Breast epithelium (tissue), 4 donors: ENCODE data around the gene ELP5. TPM values are rescaled to one million over a fixed set of nuclear protein-coding genes. Genes with fewer than 3 reads are reported as not detected.
A peak's percentile ranks its signal among the peaks of the same experiment; 100 is the strongest.

Experiments
- DNase-seq, 2 donors: peaks; one replicate each; pipeline ENCODE4 v3.0.0-alpha.2; 2019; ENCODE audit warnings: low spot score in 2 of 2
- H3K27ac ChIP-seq, 2 donors: fragments of 200-600 bp; sonication (generic) in 1 of 2; one replicate each; pipeline ENCODE4 v1.5.1; 2016 to 2019; ENCODE audit warnings: mild to moderate bottlenecking in 1 of 2
- H3K27me3 ChIP-seq, 2 donors: fragments of 200-600 bp; sonication (generic) in 1 of 2; one replicate each; pipeline versions ENCODE4 v1.5.1 to v1.6.0; 2017 to 2019; ENCODE audit warnings: control low read depth in 1 of 2, mild to moderate bottlenecking in 1 of 2
- H3K36me3 ChIP-seq: fragments of 200-600 bp; one replicate; pipeline ENCODE4 v1.5.1; 2019
- H3K4me1 ChIP-seq, 2 donors: fragments of 200-600 bp; sonication (generic); one replicate each; pipeline ENCODE4 v1.5.1; 2016 to 2019; ENCODE audit warnings: control low read depth in 1 of 2
- H3K4me3 ChIP-seq, 3 donors: fragments of 200-600 bp; sonication (generic); 1 replicate in 2 of 3; 2 replicates in 1 of 3; pipeline ENCODE4 v1.5.1; 2016 to 2019; ENCODE audit warnings: mild to moderate bottlenecking in 3 of 3, moderate library complexity in 2 of 3
- H3K9me3 ChIP-seq, 2 donors: fragments of 200-600 bp; sonication (generic) in 1 of 2; one replicate each; pipeline ENCODE4 v1.5.1; 2016 to 2019; ENCODE audit warnings: control low read depth in 1 of 2
- CTCF ChIP-seq, 3 donors: fragments of 450-650 bp; IDR thresholded peaks; one replicate each; pipeline ENCODE4 v1.5.1; 2016 to 2017; ENCODE audit warnings: antibody characterized with exemption in 3 of 3, mild to moderate bottlenecking in 3 of 3, moderate library complexity in 3 of 3
- POLR2A ChIP-seq: fragments of 450-650 bp; IDR thresholded peaks from one replicate; pipeline ENCODE4 v1.6.1; 2016; ENCODE audit warnings: antibody characterized with exemption, mild to moderate bottlenecking, moderate library complexity
- POLR2AphosphoS5 ChIP-seq, 3 donors: sonication (generic); formaldehyde crosslinking; IDR thresholded peaks; one replicate each; pipeline ENCODE4 v1.6.1; 2017; ENCODE audit warnings: antibody characterized with exemption in 3 of 3
- intact Hi-C: fragments of 100-400 bp; cut with DNase I; formaldehyde crosslinking; loops from one replicate; pipeline ENCODE4 v1.15.1; 2023; ENCODE audit warnings: low total_unique reads
- total RNA-seq, 3 donors: library from RNA; depleted of rRNA; stranded (reverse); fragments of >200 nt; gene quantifications; one replicate each; pipeline ENCODE4 v1.1.0, GENCODE V29; 2016

Gene ELP5
- total RNA-seq, 3 donors from 2014 or later: 26.9 to 36.7 (median 30.6) TPM

DNA sequence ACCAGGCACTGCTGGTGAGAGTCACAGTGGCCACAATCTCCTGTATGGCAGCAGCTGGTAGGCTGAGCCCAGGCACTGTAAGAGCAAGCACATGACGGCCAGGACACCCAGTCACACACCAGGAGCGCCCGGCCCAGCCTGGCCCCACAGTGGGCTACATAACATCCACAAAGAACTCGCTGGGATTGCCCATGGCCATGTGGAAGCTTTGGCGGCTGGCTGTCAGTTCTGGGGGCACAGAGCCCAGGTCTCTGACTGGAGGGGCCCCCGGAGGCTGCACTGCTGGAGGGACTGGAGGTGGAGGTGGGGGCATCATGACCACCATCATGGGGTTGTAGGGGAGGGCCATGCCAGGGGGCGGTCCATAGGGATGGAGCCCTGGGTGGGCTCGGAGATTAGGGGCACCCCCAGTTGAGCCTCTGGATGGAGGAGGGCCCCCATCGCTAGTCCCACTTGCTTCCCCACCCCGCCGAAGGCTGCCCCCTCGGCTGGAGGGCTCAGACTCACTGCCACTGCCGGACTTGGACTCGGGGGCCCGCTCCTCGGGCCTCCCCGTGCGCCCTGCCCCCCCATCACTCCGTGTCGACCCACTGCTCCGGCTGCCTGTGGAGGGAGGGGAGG, 26.2 kb upstream of the ELP5 start:
- no peaks in the 10 kb centered on the region for H3K9me3 ChIP-seq
- TF ChIP-seq POLR2A: no peak
- TF ChIP-seq CTCF (IDR thresholded peaks at IDR 0.05): no peak
- no peak for TF ChIP-seq POLR2AphosphoS5 (IDR thresholded peaks at IDR 0.05)
- no peaks in the 10 kb centered on the region for H3K27me3 ChIP-seq
- peaks cover 3 to 8% of the 10 kb centered on the region in 2 donors for H3K4me1 ChIP-seq
- DNase-seq: no peak
- H3K36me3 ChIP-seq: no peaks in the 10 kb centered on the region
- H3K27ac ChIP-seq: peak overlapping the region; percentile 21 to 88
- intact Hi-C loops: no loop called here
- no peak overlapping the region for H3K4me3 ChIP-seq

DNA sequence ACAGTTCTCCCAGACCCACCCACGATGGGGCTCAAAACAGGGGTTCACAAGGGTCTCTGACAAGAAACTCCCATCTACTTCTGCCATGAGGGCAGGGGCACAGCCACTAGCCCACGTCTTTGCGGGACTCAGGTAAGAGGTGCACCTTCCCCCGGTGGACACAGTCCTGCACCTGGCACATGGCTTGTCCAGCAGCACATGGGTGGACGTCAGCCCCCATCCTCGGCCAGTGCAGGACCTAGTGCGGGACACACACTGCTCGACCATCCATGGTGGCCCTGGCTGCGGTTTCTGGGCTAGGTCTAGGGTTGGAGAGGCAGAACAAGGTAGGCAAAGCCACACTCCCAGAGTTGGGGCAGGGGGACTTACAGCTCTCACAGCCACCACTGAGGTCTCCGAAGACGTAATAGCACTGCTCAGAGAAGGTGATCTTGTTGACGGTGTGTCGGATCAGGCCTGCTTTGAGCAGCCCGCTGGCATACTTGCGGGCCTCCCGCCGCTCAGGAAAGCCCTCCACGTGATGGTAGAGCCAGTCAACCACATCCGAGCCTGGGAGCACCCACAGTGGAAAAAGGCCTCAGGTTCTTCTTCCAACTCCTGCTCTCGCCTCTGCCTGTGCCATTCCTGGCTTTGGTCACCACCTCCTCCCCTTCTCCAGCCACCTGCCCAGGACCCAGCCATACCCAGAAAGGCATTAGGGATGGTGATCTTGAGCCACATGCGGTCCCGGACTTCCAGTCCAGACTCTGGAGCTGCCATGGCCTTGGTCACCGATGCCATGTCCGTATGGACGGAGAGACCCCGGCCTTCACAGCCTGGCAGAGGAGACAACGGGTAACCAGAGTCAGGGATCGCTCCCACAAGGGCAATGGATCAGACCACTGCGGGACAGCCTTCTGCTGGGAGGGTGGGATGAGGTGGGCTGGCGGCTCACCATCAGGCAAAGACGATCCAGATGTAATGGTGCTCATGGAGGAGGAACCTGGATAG, 25.0 kb upstream of the ELP5 start:
- TF ChIP-seq POLR2A (no peak), CTCF (IDR thresholded peaks at IDR 0.05) (no peak), POLR2AphosphoS5 (IDR thresholded peaks at IDR 0.05) (no peak)
- Histone ChIP-seq H3K27ac (peak overlapping the region; percentile 69 to 88), H3K36me3 (no peaks in the 10 kb centered on the region)

GRCh38 chr17:7228920-7229319, 23.1 kb upstream of the ELP5 start:
- peak overlapping the region; percentile 69 to 88 for H3K27ac ChIP-seq
- H3K4me3 ChIP-seq: no peak overlapping the region
- H3K9me3 ChIP-seq: no peaks in the 10 kb centered on the region
- H3K36me3 ChIP-seq: no peaks in the 10 kb centered on the region
- H3K27me3 ChIP-seq: no peaks in the 10 kb centered on the region
- TF ChIP-seq POLR2AphosphoS5 (IDR thresholded peaks at IDR 0.05): no peak
- no peak for TF ChIP-seq POLR2A
- TF ChIP-seq CTCF (IDR thresholded peaks at IDR 0.05): no peak
- intact Hi-C loops: no loop called here
- H3K4me1 ChIP-seq: peaks cover 0 to 3% of the 10 kb centered on the region in 2 donors
- DNase-seq: no peak

More for the DNA sequence above, 25.0 kb upstream of the ELP5 start:
- H3K9me3 ChIP-seq: no peaks in the 10 kb centered on the region
- H3K4me3 ChIP-seq: no peak overlapping the region
- no peak for DNase-seq
- intact Hi-C loops: no loop called here
- no peaks in the 10 kb centered on the region for H3K27me3 ChIP-seq
- peaks cover 0 to under 1% of the 10 kb centered on the region in 2 donors for H3K4me1 ChIP-seq

DNA sequence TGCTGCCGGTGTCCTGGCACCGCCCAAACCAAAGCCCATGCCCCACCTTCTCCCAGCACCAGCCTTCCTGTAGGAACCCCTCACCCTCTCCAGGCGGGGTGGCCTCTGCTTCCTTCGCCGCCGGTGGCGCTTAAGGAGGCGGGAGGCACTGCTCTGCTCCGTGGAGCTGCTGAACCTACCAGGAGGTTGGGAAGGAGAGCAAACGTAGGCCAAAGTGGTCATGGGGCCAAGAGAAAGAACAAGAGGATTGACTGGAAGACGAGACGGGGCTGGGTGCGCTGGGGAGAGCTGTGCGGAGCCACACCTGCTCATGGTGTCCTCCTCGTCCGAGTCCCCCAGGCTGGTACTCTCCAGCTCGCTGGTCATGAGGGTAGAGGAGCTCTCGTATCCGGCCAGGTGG, 22.5 kb upstream of the ELP5 start:
- no peaks in the 10 kb centered on the region for H3K36me3 ChIP-seq
- H3K9me3 ChIP-seq: no peaks in the 10 kb centered on the region
- H3K4me1 ChIP-seq: peaks cover 0 to 3% of the 10 kb centered on the region in 2 donors
- no peak for DNase-seq
- intact Hi-C loops: no loop called here
- peak overlapping the region in 1 of 2 donors; percentile 88 for H3K27ac ChIP-seq
- no peaks in the 10 kb centered on the region for H3K27me3 ChIP-seq
- H3K4me3 ChIP-seq: no peak overlapping the region
- TF ChIP-seq CTCF (IDR thresholded peaks at IDR 0.05) (no peak), POLR2AphosphoS5 (IDR thresholded peaks at IDR 0.05) (no peak), POLR2A (no peak)

- TF ChIP-seq POLR2A (no peak), CTCF (IDR thresholded peaks at IDR 0.05) (no peak)
- intact Hi-C loops: no loop called here
- no peak for DNase-seq
- Histone ChIP-seq H3K4me3 (peak overlapping the region in 1 of 3 donors; percentile 98), H3K27me3 (no peaks in the 10 kb centered on the region), H3K4me1 (peaks cover 0 to 12% of the 10 kb centered on the region in 2 donors), H3K9me3 (no peaks in the 10 kb centered on the region), H3K36me3 (no peaks in the 10 kb centered on the region), H3K27ac (no peak overlapping the region)
These were observed 19.9 kb upstream of the ELP5 start for GRCh38 chr17:7232114-7232513.
